HG03159 (cell line): Measurements from ENCODE around the gene R3HDM1.
"Not testable (repeated sequence)": the region's sequence is repeated elsewhere in the genome, so short reads cannot be mapped to it uniquely, and the experiment has no call there.

Source experiments
- ATAC-seq: cut with Tn5 transposase; IDR thresholded peaks from one replicate; pipeline ENCODE4 v1.9.1; 2021; ENCODE audit warnings: mild to moderate bottlenecking, moderate library complexity; ENCODE audit not compliant: unreplicated experiment

The R3HDM1 gene

GRCh38 chr2:135531231-135532197 lies at the start of gene R3HDM1:
Gene R3HDM1, plus strand, starts transcription at chr2:135531484. Its CDS starts 73,362 bp downstream, at chr2:135604846.
- ATAC-seq, result peak; percentile 82

DNA sequence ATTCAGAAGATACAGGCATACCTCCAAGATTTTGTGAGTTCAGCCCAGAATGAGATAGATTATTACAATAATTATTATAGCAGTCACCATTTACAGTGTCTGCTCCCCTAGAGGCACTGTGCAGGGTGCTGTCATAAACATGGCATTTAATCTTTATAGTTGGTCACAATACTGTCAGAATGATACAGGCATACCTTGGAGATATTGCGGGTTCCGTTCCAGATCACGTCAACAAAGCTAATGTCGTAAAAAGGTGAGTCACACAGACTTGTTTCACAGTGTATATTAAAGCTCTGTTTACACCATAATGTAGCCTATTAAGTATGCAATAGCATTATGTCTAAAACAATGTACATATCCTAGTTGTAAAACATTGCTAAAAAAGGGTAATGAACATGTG lies 45.8 kb upstream of the R3HDM1 start:
- no peak for ATAC-seq

GRCh38 chr2:135490376-135490775 lies 40.9 kb upstream of the R3HDM1 start:
- no peak for ATAC-seq

GRCh38 chr2:135494503-135494902 lies 36.8 kb upstream of the R3HDM1 start:
- no peak for ATAC-seq

DNA sequence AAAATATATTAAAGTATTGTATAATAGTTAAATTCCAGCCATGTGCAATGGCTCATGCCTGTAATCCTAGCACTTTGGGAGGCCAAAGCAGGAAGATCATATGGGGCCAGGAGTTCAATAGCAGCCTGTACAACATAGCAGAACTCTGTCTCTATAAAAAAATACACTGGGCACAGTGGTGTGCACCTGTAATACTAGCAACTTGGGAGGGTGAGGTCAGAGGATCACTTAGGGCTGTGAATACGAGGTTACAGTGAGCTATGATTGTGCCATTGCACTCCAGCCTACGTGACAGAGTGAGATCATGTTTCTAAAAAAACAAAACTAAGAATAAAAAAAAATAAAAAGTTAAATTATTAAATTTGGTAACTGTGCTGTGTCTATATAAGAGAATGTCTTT lies 36.4 kb upstream of the R3HDM1 start:
- ATAC-seq, result no peak

DNA sequence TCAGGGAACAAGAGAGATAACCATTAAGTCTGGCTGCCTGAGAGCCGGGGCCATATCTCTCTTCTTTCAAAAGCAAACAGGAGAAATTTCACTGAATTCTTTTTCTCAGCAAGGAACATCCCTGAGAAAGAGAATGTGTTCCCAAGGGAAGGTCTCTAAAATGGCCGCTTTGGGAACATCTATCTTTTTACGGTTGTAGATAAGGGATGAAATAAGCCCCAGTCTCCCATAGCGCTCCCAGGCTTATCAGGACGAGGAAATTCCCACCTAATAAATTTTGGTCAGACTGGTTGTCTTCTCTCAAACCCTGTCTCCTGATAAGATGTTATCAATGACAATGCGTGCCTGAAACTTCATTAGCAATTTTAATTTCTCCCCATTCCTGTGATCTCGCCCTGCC lies 32.7 kb upstream of the R3HDM1 start:
- not testable (repeated sequence) for ATAC-seq

DNA sequence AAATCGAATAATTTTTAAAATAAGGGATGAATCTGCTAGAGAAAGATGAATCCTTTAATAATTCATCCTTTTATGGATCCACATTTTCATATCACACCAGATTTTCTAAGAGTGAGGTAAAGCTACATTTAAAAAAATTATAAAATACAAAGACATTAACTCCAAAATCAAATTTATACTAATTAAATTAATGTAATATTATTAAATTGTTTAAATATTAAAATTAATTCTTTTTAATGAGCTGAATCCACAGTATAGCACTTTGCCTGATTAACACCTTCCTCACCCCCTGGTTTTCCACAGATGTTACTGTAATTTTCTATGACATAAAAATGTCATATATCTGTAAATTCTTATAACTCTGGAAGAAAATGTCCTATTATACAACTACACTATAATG lies 26.5 kb upstream of the R3HDM1 start:
- no peak for ATAC-seq

GRCh38 chr2:135510577-135510976 lies 20.7 kb upstream of the R3HDM1 start:
- ATAC-seq, result no peak

DNA sequence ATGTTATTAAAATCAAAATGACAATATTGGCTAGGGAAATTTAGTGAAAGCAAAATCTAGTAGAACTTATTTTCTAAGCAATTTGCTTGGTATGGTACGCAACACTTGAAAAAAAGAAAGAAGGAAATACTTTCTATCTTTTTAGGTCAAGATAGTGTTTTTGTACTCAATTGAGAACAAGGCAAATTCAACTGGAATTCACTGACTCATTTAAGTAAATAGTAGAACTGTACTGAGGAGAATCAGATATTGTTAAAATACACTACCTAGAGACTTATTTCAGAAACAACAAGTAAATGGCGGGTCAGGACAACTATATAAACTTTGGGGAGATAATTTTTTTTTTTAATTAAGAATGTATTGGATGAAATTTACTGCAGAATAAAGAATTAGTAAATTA lies 19.2 kb upstream of the R3HDM1 start:
- no peak for ATAC-seq

- no peak for ATAC-seq
Observed at GRCh38 chr2:135525786-135526185, 5.5 kb upstream of the R3HDM1 start.

DNA sequence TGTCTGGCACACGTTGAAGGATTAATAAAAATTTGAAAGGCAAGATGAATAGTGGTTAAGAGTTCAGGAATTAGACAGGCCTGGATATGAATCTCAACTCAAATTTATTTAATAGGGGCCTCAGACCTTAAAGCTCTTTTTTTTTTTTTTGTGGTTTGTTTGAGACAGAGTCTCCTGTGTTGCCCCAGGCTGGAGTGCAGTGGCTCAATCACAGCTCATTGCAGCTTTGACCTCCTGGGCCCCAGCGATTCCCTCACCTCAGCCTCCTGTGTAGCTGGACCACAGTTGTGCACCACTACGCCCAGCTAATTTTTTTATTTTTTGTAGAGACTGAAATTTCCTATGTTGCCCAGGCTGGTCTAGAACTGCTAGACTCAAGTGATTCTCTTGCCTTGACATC lies 3.3 kb upstream of the R3HDM1 start:
- ATAC-seq, result no peak

GRCh38 chr2:135530313-135531230 lies 712 bp upstream of the R3HDM1 start, which contains the start of gene ZRANB3:
Gene ZRANB3, minus strand, starts transcription at chr2:135531218.
- peak; percentile 70 for ATAC-seq

GRCh38 chr2:135532581-135532980 lies 1.3 kb downstream of the R3HDM1 start:
- no peak for ATAC-seq

- ATAC-seq, result not testable (repeated sequence)
Observed at GRCh38 chr2:135533545-135533944, 2.3 kb downstream of the R3HDM1 start.

DNA sequence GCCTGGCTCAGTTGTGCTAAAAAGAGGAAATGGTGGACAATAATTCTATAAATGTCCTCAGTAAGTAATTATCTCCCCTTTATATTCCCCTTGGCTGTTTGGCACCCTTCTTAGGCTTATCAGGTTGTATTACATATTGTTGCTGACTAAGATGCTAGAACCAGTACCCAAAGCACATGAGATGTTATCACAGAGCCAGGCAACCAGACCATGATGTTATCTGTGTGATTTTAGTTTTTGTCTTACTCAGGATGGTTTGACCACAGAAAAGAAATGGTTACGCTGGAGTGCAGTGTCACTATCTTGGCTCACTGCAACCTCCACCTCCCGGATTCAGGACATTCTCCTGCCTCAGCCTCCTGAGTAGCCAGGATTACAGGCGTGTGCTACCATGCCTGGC lies 15.2 kb downstream of the R3HDM1 start:
- no peak for ATAC-seq

DNA sequence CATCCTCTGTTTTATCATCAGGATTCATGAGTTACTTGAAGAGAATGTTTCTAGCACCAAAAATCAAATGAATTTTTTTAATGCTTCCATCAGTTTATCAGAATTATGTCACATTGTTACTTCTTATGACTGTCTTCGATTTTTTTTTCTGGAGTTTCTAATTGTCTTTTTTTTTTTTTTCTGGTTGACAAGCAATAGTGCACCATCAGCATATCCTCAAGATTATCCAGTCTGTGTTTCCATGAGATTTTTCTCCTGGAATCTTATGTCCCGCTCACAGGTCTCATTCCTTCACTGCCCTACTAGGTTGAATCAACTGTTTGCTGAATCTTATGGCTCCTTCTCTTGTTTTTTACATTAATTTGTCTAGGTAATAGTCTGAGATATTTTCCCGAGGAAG lies 16.0 kb downstream of the R3HDM1 start:
- no peak for ATAC-seq

DNA sequence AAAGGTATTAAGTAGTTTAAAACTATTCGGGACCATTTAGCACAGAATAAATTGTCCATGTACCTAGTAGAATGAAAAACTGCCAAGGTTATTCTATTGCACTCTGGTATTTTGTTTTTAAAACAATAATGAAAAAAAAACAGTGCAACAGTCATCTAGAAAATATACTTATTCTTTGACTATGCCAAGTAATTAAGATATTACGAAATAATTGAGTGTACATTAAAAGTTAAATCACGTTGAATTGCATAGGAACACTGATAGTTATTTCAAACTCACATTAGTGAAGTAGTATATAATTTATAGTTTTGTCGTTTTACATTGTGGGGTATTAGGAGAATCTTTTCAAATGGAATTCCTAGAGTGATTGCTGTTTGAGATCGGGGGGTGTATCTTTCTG lies 20.1 kb downstream of the R3HDM1 start:
- ATAC-seq, result no peak

DNA sequence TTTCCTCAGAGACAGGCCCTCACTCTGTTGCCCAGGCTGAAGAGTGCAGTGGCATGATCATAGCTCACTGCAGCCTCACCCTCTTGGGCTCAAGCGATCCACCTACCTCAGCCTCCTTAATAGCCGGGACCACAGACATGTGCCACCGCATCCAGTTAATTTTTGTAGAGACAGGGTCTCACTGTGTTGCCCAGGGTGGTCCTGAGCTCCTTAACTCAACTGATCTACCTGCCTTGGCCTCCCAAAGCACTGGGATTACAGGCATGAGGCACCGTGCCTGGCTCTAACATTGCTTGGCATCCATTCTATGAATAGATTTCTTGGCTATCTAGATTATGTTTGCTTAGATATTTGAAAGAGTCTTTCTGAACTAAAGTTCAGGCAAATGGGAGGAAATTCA lies 21.6 kb downstream of the R3HDM1 start:
- no peak for ATAC-seq

DNA sequence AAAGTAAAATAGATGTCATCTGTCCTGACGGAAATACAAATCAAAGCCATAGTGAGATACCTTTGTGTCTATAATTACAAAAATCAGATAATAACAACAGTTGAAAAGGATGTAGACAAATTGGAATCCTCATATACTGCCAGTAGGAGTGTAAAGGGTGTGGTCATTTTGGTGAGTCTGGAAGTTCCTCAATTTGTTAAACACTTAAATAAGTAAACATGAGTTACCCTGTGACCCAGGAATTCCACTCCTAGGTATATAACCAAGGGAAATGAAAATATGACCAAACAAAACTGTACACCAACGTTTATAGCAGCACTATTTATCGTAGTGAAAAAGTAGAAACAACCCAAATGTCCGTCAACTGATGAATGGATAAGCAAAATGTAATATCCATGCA lies 24.0 kb downstream of the R3HDM1 start:
- no peak for ATAC-seq

GRCh38 chr2:135557530-135557929 lies 26.2 kb downstream of the R3HDM1 start:
- ATAC-seq, result no peak

DNA sequence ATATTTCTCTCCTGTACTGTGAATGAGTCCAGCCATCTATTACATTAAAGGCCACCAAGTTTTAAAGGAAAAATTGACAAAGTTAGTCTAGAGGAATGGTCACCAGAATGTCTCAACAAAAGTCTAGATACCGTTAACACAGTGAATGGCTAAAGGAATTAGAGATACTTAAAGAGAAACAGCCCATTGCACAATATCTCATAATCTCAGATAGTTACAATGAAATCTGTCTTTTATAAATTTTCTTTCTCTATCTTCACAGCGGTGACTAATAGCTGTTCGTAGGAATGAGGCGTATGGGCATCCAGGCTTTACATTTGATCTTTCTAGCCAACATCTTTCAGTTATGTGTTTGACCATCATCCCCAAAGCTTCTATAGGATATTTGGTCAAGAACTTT lies 30.6 kb downstream of the R3HDM1 start:
- no peak for ATAC-seq

DNA sequence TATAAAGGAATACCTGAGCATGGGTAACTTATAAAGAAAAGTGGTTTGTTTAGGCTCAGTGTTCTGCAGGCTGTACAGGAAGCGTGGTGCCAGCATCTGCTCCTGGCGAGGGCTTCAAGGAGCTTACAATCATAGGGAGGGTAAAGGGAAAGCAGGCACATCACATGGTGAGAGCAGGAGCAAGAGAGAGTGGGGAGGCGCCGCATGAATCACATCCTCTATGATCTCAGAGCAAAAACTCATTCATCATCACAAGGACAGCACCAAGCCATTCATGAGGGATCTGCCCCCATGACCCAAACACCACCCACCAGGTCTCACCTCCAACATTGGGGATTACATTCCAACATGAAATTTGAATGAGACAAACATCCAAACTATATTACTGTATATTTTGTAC lies 32.5 kb downstream of the R3HDM1 start:
- ATAC-seq, result no peak
